Calu3 (cell line): ENCODE measurements around the gene VSX1. TPM values are rescaled to one million over a fixed set of nuclear protein-coding genes. Genes with fewer than 3 reads are reported as not detected.

Experiments used
- BruUV-seq: library from RNA; stranded (reverse); fragments of 400-500 nt; replicated peaks from 2 replicates; lab custom pipeline; 2021; lab: Mats Ljungman, UMichigan
- CTCF ChIA-PET: fragments of 300-600 bp; sonication (Branson Sonifier 250); formaldehyde crosslinking; loops from one replicate; lab custom pipeline; 2022; ENCODE audit warnings: antibody characterized with exemption; lab: Charles Lee
- DNase-seq: peaks from one replicate; pipeline ENCODE4 v3.0.0; 2022
- H3K27ac Mint-ChIP-seq: one replicate; pipeline ENCODE4 v1.8.0; 2022; ENCODE audit warnings: mixed read lengths; ENCODE audit not compliant: unreplicated experiment
- H3K27me3 Mint-ChIP-seq: one replicate; pipeline ENCODE4 v1.8.0; 2022; ENCODE audit warnings: mixed read lengths; ENCODE audit not compliant: unreplicated experiment
- H3K36me3 Mint-ChIP-seq: one replicate; pipeline ENCODE4 v1.8.0; 2022; ENCODE audit warnings: mild to moderate bottlenecking, moderate library complexity, mixed read lengths; ENCODE audit not compliant: insufficient read depth, unreplicated experiment
- H3K4me1 Mint-ChIP-seq: one replicate; pipeline ENCODE4 v1.8.0; 2022; ENCODE audit warnings: mild to moderate bottlenecking, low read depth, mixed read lengths; ENCODE audit not compliant: unreplicated experiment
- H3K4me3 Mint-ChIP-seq: one replicate; pipeline ENCODE4 v1.8.0; 2022; ENCODE audit warnings: mild to moderate bottlenecking, low read depth, moderate library complexity, mixed read lengths; ENCODE audit not compliant: unreplicated experiment
- H3K9me3 Mint-ChIP-seq: one replicate; pipeline ENCODE4 v1.8.0; 2022; ENCODE audit warnings: low read depth, mixed read lengths; ENCODE audit not compliant: unreplicated experiment
- CTCF ChIP-seq: fragments of 200-600 bp; IDR thresholded peaks from one replicate; pipeline ENCODE4 v1.8.0; 2022; ENCODE audit warnings: antibody characterized with exemption; ENCODE audit not compliant: unreplicated experiment
- intact Hi-C: fragments of 100-400 bp; cut with micrococcal nuclease; formaldehyde crosslinking; loops from one replicate; pipeline ENCODE4 v1.10.0; 2022; ENCODE audit not compliant: unreplicated experiment
- total RNA-seq: library from RNA; stranded (reverse); gene quantifications from 2 replicates; pipeline ENCODE4 v1.2.3, GENCODE V29; 2022

Gene VSX1
- total RNA-seq, 1 experiment from 2014 or later = not detected

- DNase-seq = no peak
Measured at GRCh38 chr20:25061821-25062530, 20.0 kb downstream of the VSX1 start.

DNA sequence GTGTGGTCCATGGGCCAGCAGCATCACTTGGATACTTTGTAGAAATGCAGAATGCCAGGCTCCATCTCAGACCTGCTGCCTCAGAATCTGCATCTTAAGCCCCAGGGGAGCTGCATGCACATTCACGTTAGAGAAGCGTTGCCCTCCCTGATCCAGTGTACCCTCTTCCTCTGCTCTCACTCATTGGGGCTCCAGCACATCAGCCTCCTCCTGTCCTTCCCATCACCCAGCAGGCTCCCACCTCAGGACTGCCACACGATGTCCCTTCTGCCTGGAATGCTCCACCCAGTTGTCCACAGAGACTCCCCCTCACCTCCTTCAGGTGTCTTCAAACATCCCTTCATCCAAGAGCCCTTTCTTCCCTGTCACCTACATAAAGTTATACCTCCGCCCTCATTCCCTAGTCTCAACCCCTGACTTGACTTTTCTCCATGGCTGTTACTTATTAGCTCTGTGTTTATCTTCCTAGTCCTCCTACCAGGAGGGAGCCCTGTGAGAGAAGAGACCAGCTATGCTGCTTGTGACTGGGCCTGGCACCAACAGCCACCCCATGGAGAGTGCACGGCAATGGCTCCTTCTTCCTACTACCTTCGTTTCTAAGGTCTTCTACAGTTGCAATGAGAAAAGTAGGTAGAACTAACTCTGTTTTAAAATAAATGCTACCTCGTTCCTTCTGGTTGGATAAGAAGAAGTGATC is 20.7 kb downstream of the VSX1 start:
- Mint-ChIP-seq H3K27me3 (peaks cover 30% of the 10 kb centered on the region), H3K4me1 (peaks cover 17% of the 10 kb centered on the region), H3K36me3 (peaks cover 14% of the 10 kb centered on the region), H3K27ac (no peak overlapping the region), H3K4me3 (no peak overlapping the region), H3K9me3 (no peaks in the 10 kb centered on the region)
- intact Hi-C loops = no loop called here
- no peak for DNase-seq
- BruUV-seq = no TSS peak
- CTCF ChIA-PET = no interaction called here
- no peak for TF ChIP-seq CTCF

More at GRCh38 chr20:25061821-25062530, 20.0 kb downstream of the VSX1 start:
- H3K4me1 Mint-ChIP-seq = peaks cover 17% of the 10 kb centered on the region
- TF ChIP-seq CTCF = no peak
- peaks cover 30% of the 10 kb centered on the region for H3K27me3 Mint-ChIP-seq
- no peaks in the 10 kb centered on the region for H3K9me3 Mint-ChIP-seq
- intact Hi-C loops = no loop called here
- no peak overlapping the region for H3K27ac Mint-ChIP-seq
- no TSS peak for BruUV-seq
- H3K4me3 Mint-ChIP-seq = no peak overlapping the region
- H3K36me3 Mint-ChIP-seq = peaks cover 8% of the 10 kb centered on the region
- CTCF ChIA-PET = no interaction called here

DNA sequence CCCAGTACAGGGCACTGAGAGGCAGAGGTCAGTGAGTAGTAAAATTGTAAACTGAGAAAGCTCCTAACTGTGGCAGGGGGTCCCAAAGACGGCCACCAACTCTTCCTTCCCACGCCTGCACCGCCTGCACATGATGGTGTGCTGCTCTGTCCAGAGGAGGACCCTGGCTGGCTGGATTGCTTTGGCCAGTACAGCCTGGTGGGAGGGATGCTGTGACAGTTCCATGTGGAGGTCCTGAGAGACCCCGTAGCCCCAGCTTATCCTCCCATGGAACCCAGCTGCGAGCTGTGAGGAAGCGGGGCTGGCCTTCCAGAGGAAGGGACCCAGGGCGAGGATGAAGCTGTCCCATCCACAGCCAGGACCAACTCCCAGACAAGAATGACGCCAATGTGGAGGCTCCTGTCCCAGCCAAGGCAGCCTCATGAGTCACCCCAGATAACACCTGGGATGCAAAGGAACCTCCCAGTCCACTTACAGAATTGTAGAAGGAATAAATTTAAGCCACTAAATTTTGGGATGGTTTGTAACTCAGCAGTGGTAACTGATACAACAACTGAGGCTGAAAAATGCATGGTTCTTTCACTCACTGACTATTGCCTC is 22.0 kb downstream of the VSX1 start:
- CTCF ChIA-PET = interaction anchor here (1.2 kb wide), 1 partner anchor 72 kb away, joined by 3 read pairs; no protein-coding TSS in a partner anchor
- H3K27me3 Mint-ChIP-seq = peaks cover 30% of the 10 kb centered on the region
- no peak for DNase-seq
- TF ChIP-seq CTCF = no peak
- no peak overlapping the region for H3K27ac Mint-ChIP-seq
- no peak overlapping the region for H3K4me3 Mint-ChIP-seq
- H3K4me1 Mint-ChIP-seq = peaks cover 17% of the 10 kb centered on the region
- BruUV-seq = no TSS peak
- no peaks in the 10 kb centered on the region for H3K9me3 Mint-ChIP-seq
- peaks cover 14% of the 10 kb centered on the region for H3K36me3 Mint-ChIP-seq
- intact Hi-C loops = no loop called here

GRCh38 chr20:25058847-25059810 is 22.8 kb downstream of the VSX1 start:
- H3K4me1 Mint-ChIP-seq = peaks cover 17% of the 10 kb centered on the region
- no TSS peak for BruUV-seq
- peaks cover 30% of the 10 kb centered on the region for H3K27me3 Mint-ChIP-seq
- no peak overlapping the region for H3K27ac Mint-ChIP-seq
- no peak for TF ChIP-seq CTCF
- peaks cover 14% of the 10 kb centered on the region for H3K36me3 Mint-ChIP-seq
- CTCF ChIA-PET = interaction anchor here (1.2 kb wide), 1 partner anchor 71 kb away, joined by 3 read pairs; no protein-coding TSS in a partner anchor
- no peak overlapping the region for H3K4me3 Mint-ChIP-seq
- no peak for DNase-seq
- intact Hi-C loops = no loop called here
- H3K9me3 Mint-ChIP-seq = no peaks in the 10 kb centered on the region
